ENCODE data around the gene C17orf114.

The C17orf114 gene

DNA sequence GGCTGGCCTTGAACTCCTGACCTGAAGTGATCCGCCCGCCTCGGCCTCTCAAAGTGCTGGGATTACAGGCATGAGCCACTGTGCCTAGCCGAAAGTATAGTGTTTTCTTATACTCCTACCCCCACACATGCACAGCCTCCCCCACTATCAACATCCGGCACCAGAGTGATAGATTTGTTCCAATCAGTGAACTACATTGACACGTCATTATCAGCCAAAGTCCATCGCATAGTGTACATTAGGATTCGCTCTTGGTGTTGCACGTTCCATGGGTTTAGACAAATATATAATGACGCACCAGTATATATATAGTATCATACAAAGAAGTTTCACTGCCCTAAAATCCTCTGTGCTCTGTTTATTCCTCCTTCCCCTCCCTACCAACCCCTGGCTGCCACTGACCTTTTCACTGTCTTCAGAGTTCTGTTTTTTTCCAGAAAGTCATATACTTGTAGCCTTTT, 42.3 kb downstream of the C17orf114 start (continued):
- TF ChIP-seq, protein P1, sequence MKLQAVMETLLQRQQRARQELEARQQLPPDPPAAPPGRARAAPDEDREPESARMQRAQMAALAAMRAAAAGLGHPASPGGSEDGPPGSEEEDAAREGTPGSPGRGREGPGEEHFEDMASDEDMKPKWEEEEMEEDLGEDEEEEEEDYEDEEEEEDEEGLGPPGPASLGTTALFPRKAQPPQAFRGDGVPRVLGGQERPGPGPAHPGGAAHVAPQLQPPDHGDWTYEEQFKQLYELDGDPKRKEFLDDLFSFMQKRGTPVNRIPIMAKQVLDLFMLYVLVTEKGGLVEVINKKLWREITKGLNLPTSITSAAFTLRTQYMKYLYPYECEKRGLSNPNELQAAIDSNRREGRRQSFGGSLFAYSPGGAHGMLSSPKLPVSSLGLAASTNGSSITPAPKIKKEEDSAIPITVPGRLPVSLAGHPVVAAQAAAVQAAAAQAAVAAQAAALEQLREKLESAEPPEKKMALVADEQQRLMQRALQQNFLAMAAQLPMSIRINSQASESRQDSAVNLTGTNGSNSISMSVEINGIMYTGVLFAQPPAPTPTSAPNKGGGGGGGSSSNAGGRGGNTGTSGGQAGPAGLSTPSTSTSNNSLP (IDR thresholded peaks at IDR 0.05; ENCODE audit: low read depth, low read length) = peak; percentile 97
- TF ChIP-seq MAF1 (CRISPR knock-in tag; IDR thresholded peaks at IDR 0.05; ENCODE audit: borderline replicate concordance) (no peak), ZNF230 (CRISPR knock-in tag; IDR thresholded peaks at IDR 0.05) (peak; percentile 86; the same call in 1 of the 2 replicates), GATAD2A (CRISPR knock-in tag; IDR thresholded peaks at IDR 0.05) (peak; percentile 94), ZNF7 (CRISPR knock-in tag; IDR thresholded peaks at IDR 0.05) (no peak), BCL6 (CRISPR knock-in tag; IDR thresholded peaks at IDR 0.05) (peak; percentile 60; the same call in 1 of the 2 replicates), HNRNPUL1 (IDR thresholded peaks at IDR 0.05; ENCODE audit: low read depth, low read length) (no peak), RNF2 (conservative IDR thresholded peaks at IDR 0.05; ENCODE audit: low read depth) (no peak), ZSCAN20 (CRISPR knock-in tag; IDR thresholded peaks at IDR 0.05; ENCODE audit: borderline replicate concordance) (no peak), ZMYM3 (CRISPR knock-in tag; IDR thresholded peaks at IDR 0.05) (peak; percentile 72), GABPA (IDR thresholded peaks at IDR 0.05; ENCODE audit: low read depth, low read length) (no peak), GABPA (CRISPR knock-in tag; IDR thresholded peaks at IDR 0.05; ENCODE audit: low read depth) (peak; percentile 81), ZNF253 (CRISPR knock-in tag; IDR thresholded peaks at IDR 0.05; ENCODE audit: borderline replicate concordance) (no peak), ZNF432 (CRISPR knock-in tag; IDR thresholded peaks at IDR 0.05; ENCODE audit: borderline replicate concordance) (no peak), FOSL2 (CRISPR knock-in tag; IDR thresholded peaks at IDR 0.05) (peak; percentile 87), FOXO1 (CRISPR knock-in tag; IDR thresholded peaks at IDR 0.05) (peak; percentile 90), ZNF468 (CRISPR knock-in tag; IDR thresholded peaks at IDR 0.05) (no peak), ZNF24 (IDR thresholded peaks at IDR 0.05) (no peak), MYC (CRISPR knock-in tag; IDR thresholded peaks at IDR 0.05; ENCODE audit: borderline replicate concordance) (peak; percentile 54; the same call in 1 of the 2 replicates), ZNF263 (CRISPR knock-in tag; IDR thresholded peaks at IDR 0.05) (0 out of 2 replicates have a peak, but pooled peaks have one; percentile 28), GABPB1 (CRISPR knock-in tag; IDR thresholded peaks at IDR 0.05) (peak; percentile 73), SRF (IDR thresholded peaks at IDR 0.05; ENCODE audit: low read depth, low read length) (no peak), ZNF749 (CRISPR knock-in tag; IDR thresholded peaks at IDR 0.05; ENCODE audit: borderline replicate concordance) (no peak)
- TF ChIP-seq, protein P2, sequence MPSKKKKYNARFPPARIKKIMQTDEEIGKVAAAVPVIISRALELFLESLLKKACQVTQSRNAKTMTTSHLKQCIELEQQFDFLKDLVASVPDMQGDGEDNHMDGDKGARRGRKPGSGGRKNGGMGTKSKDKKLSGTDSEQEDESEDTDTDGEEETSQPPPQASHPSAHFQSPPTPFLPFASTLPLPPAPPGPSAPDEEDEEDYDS (CRISPR knock-in tag; IDR thresholded peaks at IDR 0.05) = peak; percentile 82
- TF ChIP-seq, protein P3, sequence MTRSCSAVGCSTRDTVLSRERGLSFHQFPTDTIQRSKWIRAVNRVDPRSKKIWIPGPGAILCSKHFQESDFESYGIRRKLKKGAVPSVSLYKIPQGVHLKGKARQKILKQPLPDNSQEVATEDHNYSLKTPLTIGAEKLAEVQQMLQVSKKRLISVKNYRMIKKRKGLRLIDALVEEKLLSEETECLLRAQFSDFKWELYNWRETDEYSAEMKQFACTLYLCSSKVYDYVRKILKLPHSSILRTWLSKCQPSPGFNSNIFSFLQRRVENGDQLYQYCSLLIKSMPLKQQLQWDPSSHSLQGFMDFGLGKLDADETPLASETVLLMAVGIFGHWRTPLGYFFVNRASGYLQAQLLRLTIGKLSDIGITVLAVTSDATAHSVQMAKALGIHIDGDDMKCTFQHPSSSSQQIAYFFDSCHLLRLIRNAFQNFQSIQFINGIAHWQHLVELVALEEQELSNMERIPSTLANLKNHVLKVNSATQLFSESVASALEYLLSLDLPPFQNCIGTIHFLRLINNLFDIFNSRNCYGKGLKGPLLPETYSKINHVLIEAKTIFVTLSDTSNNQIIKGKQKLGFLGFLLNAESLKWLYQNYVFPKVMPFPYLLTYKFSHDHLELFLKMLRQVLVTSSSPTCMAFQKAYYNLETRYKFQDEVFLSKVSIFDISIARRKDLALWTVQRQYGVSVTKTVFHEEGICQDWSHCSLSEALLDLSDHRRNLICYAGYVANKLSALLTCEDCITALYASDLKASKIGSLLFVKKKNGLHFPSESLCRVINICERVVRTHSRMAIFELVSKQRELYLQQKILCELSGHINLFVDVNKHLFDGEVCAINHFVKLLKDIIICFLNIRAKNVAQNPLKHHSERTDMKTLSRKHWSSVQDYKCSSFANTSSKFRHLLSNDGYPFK (CRISPR knock-in tag; IDR thresholded peaks at IDR 0.05; ENCODE audit: borderline replicate concordance) = peak; percentile 40; the same call in 1 of the 2 replicates
- TF ChIP-seq, protein P4, sequence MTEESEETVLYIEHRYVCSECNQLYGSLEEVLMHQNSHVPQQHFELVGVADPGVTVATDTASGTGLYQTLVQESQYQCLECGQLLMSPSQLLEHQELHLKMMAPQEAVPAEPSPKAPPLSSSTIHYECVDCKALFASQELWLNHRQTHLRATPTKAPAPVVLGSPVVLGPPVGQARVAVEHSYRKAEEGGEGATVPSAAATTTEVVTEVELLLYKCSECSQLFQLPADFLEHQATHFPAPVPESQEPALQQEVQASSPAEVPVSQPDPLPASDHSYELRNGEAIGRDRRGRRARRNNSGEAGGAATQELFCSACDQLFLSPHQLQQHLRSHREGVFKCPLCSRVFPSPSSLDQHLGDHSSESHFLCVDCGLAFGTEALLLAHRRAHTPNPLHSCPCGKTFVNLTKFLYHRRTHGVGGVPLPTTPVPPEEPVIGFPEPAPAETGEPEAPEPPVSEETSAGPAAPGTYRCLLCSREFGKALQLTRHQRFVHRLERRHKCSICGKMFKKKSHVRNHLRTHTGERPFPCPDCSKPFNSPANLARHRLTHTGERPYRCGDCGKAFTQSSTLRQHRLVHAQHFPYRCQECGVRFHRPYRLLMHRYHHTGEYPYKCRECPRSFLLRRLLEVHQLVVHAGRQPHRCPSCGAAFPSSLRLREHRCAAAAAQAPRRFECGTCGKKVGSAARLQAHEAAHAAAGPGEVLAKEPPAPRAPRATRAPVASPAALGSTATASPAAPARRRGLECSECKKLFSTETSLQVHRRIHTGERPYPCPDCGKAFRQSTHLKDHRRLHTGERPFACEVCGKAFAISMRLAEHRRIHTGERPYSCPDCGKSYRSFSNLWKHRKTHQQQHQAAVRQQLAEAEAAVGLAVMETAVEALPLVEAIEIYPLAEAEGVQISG (CRISPR knock-in tag; IDR thresholded peaks at IDR 0.05) = 0 out of 2 replicates have a peak, but pooled peaks have one; percentile 52
